Endothelial cell of umbilical vein (primary cell): ENCODE data around the gene PNPLA2. TPM values are rescaled to one million over a fixed set of nuclear protein-coding genes. Genes with fewer than 3 reads are reported as not detected.
A peak's percentile ranks its signal among the peaks of the same experiment; 100 is the strongest.

ENCODE experiments used
- BruUV-seq: library from RNA; stranded (reverse); fragments of 400-500 nt; replicated peaks from 2 replicates; lab custom pipeline; 2021; lab: Mats Ljungman, UMichigan
- CTCF ChIA-PET: fragments of 300-600, 350-600 bp; sonication (Branson Sonifier 250); formaldehyde crosslinking; loops from one replicate; lab custom pipeline; 2021; ENCODE audit warnings: antibody characterized with exemption, inconsistent platforms; lab: Charles Lee
- POLR2A ChIA-PET: fragments of 300-600, 350-600 bp; sonication (Branson Sonifier 250); formaldehyde crosslinking; loops from one replicate; lab custom pipeline; 2021; ENCODE audit warnings: antibody characterized with exemption, inconsistent platforms; lab: Charles Lee
- DNase-seq: peaks from one replicate; pipeline ENCODE4 v3.0.0-alpha.2; 2011; ENCODE audit warnings: low read depth, low spot score
- FAIRE-seq: peaks from 2 replicates; lab custom pipeline; 2011; peaks lifted over from hg19 to GRCh38; lab: Jason Lieb, UNC
- H2AFZ ChIP-seq: 2 replicates; pipeline ENCODE4 v1.6.0; 2012; ENCODE audit warnings: low read depth, low read length, control low read depth, inconsistent platforms
- H3K27ac ChIP-seq: 2 replicates; pipeline ENCODE4 v1.5.1; 2011; ENCODE audit warnings: low read depth, mild to moderate bottlenecking, control low read depth, low read length, moderate library complexity; ENCODE audit not compliant: insufficient read depth
- H3K27me3 ChIP-seq, 2 experiments: 2 replicates each; pipeline versions ENCODE4 v1.6.0 to v1.6.1; 2011; ENCODE audit warnings: low read length in 2 of 2, mixed read lengths in 1 of 2; ENCODE audit not compliant: control insufficient read depth in 2 of 2, insufficient read depth in 2 of 2
- H3K36me3 ChIP-seq, 2 experiments: 2 replicates in 1 of 2; 3 replicates in 1 of 2; pipeline ENCODE4 v1.5.1; 2011; ENCODE audit warnings: low read length in 2 of 2, mild to moderate bottlenecking in 1 of 2, moderate library complexity in 1 of 2; ENCODE audit not compliant: control insufficient read depth in 2 of 2, insufficient read depth in 2 of 2; ENCODE audit errors: extremely low read depth in 1 of 2
- H3K4me1 ChIP-seq: 3 replicates; pipeline ENCODE4 v1.5.1; 2011; ENCODE audit warnings: mild to moderate bottlenecking, low read length; ENCODE audit not compliant: control insufficient read depth, insufficient read depth; ENCODE audit errors: extremely low read depth
- H3K4me2 ChIP-seq: 2 replicates; pipeline ENCODE4 v1.6.1; 2011; ENCODE audit warnings: low read length, control low read depth, mixed read lengths; ENCODE audit not compliant: insufficient read depth
- H3K4me3 ChIP-seq, 3 experiments: fragments of 200-600 bp in 1 of 3; sonication (generic), shearing (Covaris generic) in 1 of 3; replicated peaks in 1 of 3; 2 replicates each; pipeline ENCODE4 v1.5.1; 2011 to 2016; ENCODE audit warnings: control low read depth in 3 of 3, low read length in 3 of 3, mild to moderate bottlenecking in 2 of 3, inconsistent platforms in 1 of 3, low read depth in 1 of 3, moderate library complexity in 1 of 3; ENCODE audit not compliant: insufficient read depth in 1 of 3
- H3K79me2 ChIP-seq: 2 replicates; pipeline ENCODE4 v1.6.0; 2012; ENCODE audit warnings: low read length, inconsistent platforms; ENCODE audit not compliant: control insufficient read depth, insufficient read depth
- H3K9ac ChIP-seq: replicated peaks from 2 replicates; pipeline ENCODE3; 2011; ENCODE audit warnings: low read length, control low read depth; ENCODE audit not compliant: insufficient read depth; ENCODE audit errors: extremely low read depth
- H3K9me1 ChIP-seq: replicated peaks from 3 replicates; pipeline ENCODE4 v1.6.0; 2011; ENCODE audit warnings: mild to moderate bottlenecking, low read length; ENCODE audit not compliant: control insufficient read depth, insufficient read depth; ENCODE audit errors: extremely low read depth
- H3K9me3 ChIP-seq: replicated peaks from 2 replicates; pipeline ENCODE4 v1.5.1; 2012; ENCODE audit warnings: low read length, inconsistent platforms; ENCODE audit not compliant: control insufficient read depth, insufficient read depth
- H4K20me1 ChIP-seq: replicated peaks from 2 replicates; pipeline ENCODE3; 2011; ENCODE audit warnings: mild to moderate bottlenecking, low read length; ENCODE audit not compliant: control insufficient read depth, insufficient read depth; ENCODE audit errors: extremely low read depth
- EZH2 ChIP-seq: IDR thresholded peaks from 2 replicates; pipeline ENCODE4 v1.6.1; 2012; ENCODE audit warnings: borderline replicate concordance, low read depth, mild to moderate bottlenecking, moderate library complexity, low read length, inconsistent platforms; ENCODE audit not compliant: severe bottlenecking
- FOS ChIP-seq: IDR thresholded peaks from 2 replicates; pipeline ENCODE4 v1.6.1; 2011; ENCODE audit warnings: mild to moderate bottlenecking, low read length, moderate library complexity, borderline replicate concordance; ENCODE audit not compliant: insufficient read depth
- GATA2 ChIP-seq: IDR thresholded peaks from 2 replicates; pipeline ENCODE4 v1.7.0; 2011; ENCODE audit warnings: low read depth, mild to moderate bottlenecking, moderate library complexity, mixed read lengths, low read length; ENCODE audit not compliant: insufficient read length, insufficient read depth
- JUN ChIP-seq: IDR thresholded peaks from 2 replicates; pipeline ENCODE4 v1.6.1; 2011; ENCODE audit warnings: borderline replicate concordance, low read depth; ENCODE audit not compliant: insufficient read length, insufficient read depth
- MAX ChIP-seq: IDR thresholded peaks from 2 replicates; pipeline ENCODE4 v1.6.1; 2011; ENCODE audit not compliant: insufficient read depth, insufficient read length
- MYC ChIP-seq: IDR thresholded peaks from one replicate; pipeline ENCODE4 v1.6.1; 2011; ENCODE audit warnings: mild to moderate bottlenecking, low read depth, low read length
- POLR2A ChIP-seq: IDR thresholded peaks from 2 replicates; pipeline ENCODE4 v1.6.1; 2012; ENCODE audit warnings: low read depth, mild to moderate bottlenecking, control low read depth, low read length
- POLR2AphosphoS5 ChIP-seq: IDR thresholded peaks from 2 replicates; pipeline ENCODE4 v1.6.1; 2012; ENCODE audit warnings: low read depth, mild to moderate bottlenecking, control low read depth, low read length, moderate library complexity; ENCODE audit not compliant: insufficient read depth
- dilution Hi-C: fragments of 300-500 bp; cut with MboI; formaldehyde crosslinking; loops from one replicate; pipeline ENCODE4 v1.15.0; 2019; ENCODE audit warnings: low sequenced_read_pairs; ENCODE audit not compliant: extremely low pct_ligation_motif_present
- intact Hi-C: fragments of 100-400 bp; cut with micrococcal nuclease; formaldehyde crosslinking; loops from one replicate; pipeline ENCODE4 v1.10.0; 2022
- polyA plus RNA-seq, 4 experiments: library from polyadenylated mRNA; depleted of rRNA in 3 of 4; stranded (reverse) in 3 of 4; unstranded in 1 of 4; fragments of >200 nt; gene quantifications; 2 replicates each; pipeline versions ENCODE4 v1.2.1 to v1.2.3, GENCODE V29; 2011 to 2012; ENCODE audit warnings: missing spikeins in 1 of 4
- total RNA-seq: library from RNA; stranded (reverse); gene quantifications from 2 replicates; pipeline ENCODE4 v1.2.3, GENCODE V29; 2021
- TF ChIP-seq, protein P1 (sequence below), 2 donors: IDR thresholded peaks; 1 replicate in 1 of 2; 2 replicates in 1 of 2; pipeline ENCODE4 v1.5.1; 2011; ENCODE audit warnings: low read length in 2 of 2, mild to moderate bottlenecking in 2 of 2, moderate library complexity in 2 of 2, control low read depth in 1 of 2, inconsistent platforms in 1 of 2, low read depth in 1 of 2; ENCODE audit not compliant: insufficient read depth in 1 of 2; ENCODE audit errors: extremely low read depth in 1 of 2

The PNPLA2 gene
- total and polyA plus RNA-seq, 2 donors (not counting 3 experiments of a cell fraction or from before 2014, with no cell fraction given) = 73.1 to 75.6 TPM

- DNase-seq (no peak), FAIRE-seq (no peak)
- POLR2A ChIA-PET = interaction anchor here (1.0 to 4.1 kb wide), 4 partner anchors 8 to 22 kb away, joined by 3 to 28 read pairs (median 20); partner anchors contain the start of genes CD151 and PNPLA2
- CTCF ChIA-PET = no interaction called here
- intact Hi-C loops (no loop called here), dilution Hi-C loops (no loop called here)
- H3K27me3 ChIP-seq = no peaks in the 10 kb centered on the region
- H3K27ac ChIP-seq = peak overlapping the region; percentile 95
- H3K9me1 ChIP-seq = no peaks in the 10 kb centered on the region
- peaks cover 56% of the 10 kb centered on the region for H3K79me2 ChIP-seq
- H4K20me1 ChIP-seq = no peaks in the 10 kb centered on the region
- no peak overlapping the region for H2AFZ ChIP-seq
- H3K4me1 ChIP-seq = peaks cover 38% of the 10 kb centered on the region
- peaks cover 22 to 33% of the 10 kb centered on the region in 2 experiments for H3K36me3 ChIP-seq
- H3K4me3 ChIP-seq = peak overlapping the region; percentile 84 to 95 (median 94)
- no peaks in the 10 kb centered on the region for H3K9me3 ChIP-seq
- TF ChIP-seq, protein P1, sequence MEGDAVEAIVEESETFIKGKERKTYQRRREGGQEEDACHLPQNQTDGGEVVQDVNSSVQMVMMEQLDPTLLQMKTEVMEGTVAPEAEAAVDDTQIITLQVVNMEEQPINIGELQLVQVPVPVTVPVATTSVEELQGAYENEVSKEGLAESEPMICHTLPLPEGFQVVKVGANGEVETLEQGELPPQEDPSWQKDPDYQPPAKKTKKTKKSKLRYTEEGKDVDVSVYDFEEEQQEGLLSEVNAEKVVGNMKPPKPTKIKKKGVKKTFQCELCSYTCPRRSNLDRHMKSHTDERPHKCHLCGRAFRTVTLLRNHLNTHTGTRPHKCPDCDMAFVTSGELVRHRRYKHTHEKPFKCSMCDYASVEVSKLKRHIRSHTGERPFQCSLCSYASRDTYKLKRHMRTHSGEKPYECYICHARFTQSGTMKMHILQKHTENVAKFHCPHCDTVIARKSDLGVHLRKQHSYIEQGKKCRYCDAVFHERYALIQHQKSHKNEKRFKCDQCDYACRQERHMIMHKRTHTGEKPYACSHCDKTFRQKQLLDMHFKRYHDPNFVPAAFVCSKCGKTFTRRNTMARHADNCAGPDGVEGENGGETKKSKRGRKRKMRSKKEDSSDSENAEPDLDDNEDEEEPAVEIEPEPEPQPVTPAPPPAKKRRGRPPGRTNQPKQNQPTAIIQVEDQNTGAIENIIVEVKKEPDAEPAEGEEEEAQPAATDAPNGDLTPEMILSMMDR (IDR thresholded peaks at IDR 0.05; ENCODE audit: extremely low read depth in 1 of 2, insufficient read depth in 1 of 2, low read depth in 1 of 2, low read length in 2 of 2) = no peak
- TF ChIP-seq JUN = no peak
- TF ChIP-seq FOS = no peak
- TF ChIP-seq GATA2 = no peak
- no peak for TF ChIP-seq EZH2
- TF ChIP-seq MAX = no peak
- no peak for TF ChIP-seq POLR2A
- TF ChIP-seq MYC = no peak
- no peak for TF ChIP-seq POLR2AphosphoS5
- peak overlapping the region; percentile 18 for H3K4me2 ChIP-seq
- H3K9ac ChIP-seq = peak overlapping the region; percentile 92
- TSS peak; percentile 67 for BruUV-seq
These were observed 23.3 kb downstream of the PNPLA2 start for GRCh38 chr11:841981-842369.
